AML-193 (cell line): ENCODE measurements around the gene B4GALNT4.
"Not testable (repeated sequence)": the region's sequence is repeated elsewhere in the genome, so short reads cannot be mapped to it uniquely, and the experiment has no call there.

Experiments
- DNase-seq, 2 experiments: peaks; one replicate each; lab custom pipeline; 2025; lab: John Stamatoyannopoulos, UW

B4GALNT4 gene

DNA sequence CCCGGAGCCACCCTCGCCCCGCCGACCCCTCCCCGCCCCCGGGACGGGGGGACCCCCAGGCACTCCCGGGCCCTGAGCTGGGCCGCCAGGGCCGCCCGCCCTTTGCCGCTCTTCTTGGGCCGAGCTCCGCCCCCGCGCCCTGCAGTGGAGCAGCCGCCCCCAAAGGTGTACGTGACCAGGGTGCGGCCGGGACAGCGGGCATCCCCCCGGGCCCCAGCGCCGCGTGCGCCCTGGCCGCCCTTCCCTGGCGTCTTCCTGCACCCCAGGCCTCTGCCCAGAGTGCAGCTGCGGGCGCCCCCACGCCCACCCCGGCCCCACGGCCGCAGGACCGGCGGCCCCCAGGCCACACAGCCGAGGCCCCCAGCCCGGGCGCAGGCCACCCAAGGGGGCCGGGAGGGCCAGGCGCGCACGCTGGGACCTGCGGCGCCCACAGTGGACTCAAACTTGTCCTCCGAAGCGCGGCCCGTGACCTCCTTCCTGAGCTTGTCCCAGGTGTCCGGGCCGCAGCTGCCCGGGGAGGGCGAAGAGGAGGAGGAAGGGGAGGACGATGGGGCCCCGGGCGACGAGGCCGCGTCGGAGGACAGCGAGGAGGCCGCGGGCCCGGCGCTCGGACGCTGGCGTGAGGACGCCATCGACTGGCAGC is 7.4 kb downstream of the B4GALNT4 start:
- DNase-seq = no peak

DNA sequence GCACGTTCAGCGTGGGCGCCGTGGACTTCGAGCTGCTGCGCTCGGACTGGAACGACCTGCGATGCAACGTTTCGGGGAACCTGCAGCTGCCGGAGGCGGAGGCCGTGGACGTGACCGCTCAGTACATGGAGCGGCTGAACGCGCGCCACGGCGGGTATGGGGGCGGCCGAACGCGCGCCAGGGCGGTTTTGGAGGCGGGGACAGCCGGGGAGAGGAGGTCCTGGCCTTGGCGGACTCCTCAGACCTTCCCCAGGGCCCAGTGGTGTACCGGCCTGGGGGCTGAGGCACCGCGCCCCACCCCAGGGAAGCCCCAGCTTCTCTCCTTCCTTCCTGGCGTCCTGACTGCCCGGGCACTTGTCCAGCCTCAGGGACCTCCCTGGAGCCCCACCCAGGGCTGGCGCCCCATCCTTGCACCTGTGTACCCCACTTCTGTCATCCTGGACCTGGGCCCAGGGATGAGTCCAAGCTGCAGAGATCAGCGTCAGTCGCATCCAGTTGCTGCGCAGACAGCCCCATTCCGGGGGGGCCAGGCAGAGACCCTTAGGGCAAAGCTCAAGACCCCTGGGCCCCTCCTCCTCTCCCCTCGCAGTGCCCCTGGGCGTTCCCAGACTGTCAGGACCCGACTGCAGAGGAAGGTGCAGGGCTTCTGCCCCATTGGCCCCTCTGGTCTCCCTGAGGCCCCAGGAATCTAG is 8.0 kb downstream of the B4GALNT4 start:
- DNase-seq = no peak

DNA sequence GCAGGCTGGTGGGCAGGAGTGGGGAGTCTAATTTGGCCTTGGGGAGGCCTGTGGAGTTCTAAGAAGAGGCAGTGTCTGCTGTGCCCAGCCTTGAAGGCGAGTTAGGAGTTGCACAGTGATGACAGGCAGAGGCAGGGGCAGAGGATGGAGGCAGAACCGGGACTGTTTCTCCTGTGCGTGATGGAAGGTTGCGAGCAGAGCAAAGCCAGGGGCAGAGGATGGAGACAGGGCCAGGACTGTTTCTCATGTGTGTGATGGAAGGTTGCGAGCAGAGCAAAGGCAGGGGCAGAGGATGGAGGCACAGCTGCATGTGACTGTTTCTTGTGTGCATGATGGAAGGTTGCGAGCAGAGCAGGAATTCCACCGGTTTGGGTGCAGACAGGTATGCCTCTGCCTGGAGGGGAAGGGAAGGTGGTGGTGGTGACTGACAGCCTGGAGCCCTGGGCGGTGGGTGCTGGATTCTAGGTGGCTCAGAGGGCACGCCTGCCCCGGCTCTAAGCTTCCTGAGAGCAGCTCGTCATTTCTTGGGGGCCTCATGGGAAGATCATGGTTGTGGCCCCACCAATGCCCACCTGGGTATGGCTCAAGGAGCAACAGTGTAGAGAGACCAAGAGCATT is 8.7 kb downstream of the B4GALNT4 start:
- DNase-seq = no peak

DNA sequence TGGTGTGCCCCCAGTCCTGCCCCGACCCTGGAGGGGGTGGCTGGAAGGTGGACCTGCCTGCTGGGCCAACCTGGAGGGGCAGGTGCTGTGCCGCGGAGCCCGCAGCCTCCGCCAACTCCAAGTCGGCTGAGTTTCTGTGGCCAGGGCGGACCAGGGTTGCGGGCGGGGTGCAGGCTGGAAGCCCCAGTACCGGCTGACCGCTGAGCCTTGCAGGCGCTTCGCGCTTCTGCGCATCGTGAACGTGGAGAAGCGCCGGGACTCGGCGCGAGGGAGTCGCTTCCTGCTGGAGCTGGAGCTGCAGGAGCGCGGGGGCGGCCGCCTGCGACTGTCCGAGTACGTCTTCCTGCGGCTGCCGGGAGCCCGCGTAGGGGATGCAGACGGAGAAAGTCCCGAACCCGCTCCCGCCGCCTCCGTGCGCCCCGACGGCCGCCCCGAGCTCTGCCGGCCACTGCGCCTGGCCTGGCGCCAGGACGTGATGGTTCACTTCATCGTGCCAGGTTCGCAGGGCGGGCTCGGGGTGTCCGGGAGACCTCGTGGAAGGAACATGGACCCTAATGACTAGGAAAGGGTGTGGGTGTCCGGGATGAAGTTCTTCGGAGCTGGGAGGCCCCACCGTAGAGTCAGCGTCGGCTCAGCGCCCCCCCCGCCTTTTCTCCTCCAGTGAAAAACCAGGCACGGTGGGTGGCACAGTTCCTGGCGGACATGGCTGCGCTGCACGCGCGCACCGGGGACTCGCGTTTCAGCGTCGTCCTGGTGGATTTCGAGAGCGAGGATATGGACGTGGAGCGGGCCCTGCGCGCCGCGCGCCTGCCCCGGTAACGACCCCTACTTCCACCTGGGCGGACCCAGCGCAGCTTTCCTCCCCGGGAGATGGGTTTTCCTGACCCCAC is 10.2 kb downstream of the B4GALNT4 start:
- no peak for DNase-seq

DNA sequence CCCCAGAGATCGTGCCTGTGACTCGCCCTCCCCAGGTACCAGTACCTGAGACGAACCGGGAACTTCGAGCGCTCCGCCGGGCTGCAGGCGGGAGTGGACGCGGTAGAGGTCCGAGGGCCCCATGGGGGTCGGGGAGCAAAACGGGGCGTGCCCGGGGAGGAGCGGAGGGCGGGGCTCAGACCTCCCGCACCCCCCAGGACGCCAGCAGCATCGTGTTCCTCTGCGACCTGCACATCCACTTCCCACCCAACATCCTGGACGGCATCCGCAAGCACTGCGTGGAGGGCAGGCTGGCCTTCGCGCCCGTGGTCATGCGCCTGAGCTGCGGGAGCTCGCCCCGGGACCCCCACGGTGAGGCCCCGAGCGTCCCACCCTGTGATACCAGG is 10.8 kb downstream of the B4GALNT4 start:
- no peak for DNase-seq

DNA sequence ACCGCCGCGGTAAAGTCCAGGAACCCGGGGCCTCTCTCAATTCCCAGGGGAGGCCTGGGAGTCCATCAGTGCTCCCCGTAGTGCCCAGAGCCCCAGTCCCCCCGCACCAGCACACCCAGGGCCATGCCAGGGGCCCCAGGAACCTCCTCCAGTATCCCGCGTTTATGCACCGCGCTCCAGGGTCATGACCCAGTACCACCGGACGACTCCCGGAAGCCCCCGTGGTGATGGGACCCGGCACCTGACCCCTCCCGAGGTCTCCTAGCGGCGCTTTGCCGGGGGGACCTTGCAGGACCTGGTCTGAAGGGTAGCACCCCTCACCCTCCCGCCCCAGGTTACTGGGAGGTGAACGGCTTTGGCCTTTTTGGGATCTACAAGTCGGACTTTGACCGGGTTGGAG is 11.2 kb downstream of the B4GALNT4 start:
- no peak for DNase-seq

DNA sequence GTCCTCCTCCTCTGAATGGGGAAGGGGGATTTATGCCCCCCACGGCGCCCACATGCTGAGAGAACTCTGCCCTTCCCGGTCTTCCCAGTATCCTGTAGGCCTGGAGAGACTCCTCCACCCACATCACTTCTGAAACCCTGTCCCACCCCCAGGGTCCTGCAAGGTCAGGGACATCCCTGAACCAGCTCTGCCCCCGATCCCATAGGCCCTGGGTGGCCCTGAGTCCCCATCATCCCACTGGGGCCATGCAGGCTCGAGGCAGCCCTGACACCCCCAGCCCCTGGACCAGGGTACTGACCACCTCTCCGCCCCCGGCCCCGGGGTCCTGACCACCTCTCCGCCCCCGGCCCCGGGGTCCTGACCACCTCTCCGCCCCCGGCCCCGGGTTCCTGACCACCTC is 11.7 kb downstream of the B4GALNT4 start:
- no peak for DNase-seq

DNA sequence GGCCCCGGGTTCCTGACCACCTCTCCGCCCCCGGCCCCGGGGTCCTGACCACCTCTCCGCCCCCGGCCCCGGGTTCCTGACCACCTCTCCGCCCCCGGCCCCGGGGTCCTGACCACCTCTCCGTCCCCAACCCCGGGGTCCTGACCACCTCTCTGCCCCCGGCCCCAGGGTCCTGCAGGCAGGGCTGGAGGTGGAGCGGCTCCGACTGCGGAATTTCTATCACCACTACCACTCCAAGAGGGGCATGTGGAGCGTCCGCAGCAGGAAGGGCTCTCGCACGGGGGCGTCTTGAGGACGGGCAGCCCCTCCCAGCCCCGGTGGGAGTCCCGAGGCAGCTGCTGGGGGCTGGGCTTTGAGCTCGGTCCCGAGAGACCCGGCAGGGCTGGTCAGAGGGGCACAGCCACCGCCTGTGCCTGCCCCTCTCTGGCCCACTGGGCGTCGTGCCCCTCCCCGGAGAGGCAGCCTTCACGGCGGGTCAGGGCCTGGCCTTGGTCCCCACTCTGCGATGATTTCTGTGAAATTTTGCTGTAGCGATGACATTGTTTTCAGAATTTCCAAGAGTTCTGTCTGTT is 12.3 kb downstream of the B4GALNT4 start:
- DNase-seq = no peak

DNA sequence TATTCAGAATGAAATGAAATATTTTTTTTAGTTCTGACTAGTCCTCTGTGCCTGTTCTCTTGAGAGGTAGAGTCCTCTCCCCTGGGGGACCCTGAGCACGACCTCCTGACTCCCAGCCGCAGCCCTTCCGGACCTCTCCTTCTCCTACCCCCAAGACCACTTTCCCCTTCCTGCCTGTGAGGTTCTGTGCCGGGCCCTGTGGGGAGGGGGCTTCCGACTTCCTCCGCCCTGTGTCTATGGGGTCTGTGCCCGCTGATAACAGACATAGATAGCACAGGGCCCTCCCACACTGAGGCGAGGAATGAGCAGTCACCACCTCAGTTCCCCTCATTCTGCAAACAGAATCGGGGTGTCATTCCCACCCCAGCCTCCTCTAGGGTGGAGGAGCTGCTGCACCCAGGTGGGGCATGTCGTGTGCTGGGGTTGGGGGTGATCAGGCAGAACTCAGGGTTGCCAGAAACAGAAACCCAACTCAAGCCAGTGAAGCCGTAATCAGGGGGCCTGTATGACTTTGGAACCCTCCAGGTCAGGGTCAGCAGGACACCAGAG is 12.9 kb downstream of the B4GALNT4 start:
- no peak for DNase-seq

DNA sequence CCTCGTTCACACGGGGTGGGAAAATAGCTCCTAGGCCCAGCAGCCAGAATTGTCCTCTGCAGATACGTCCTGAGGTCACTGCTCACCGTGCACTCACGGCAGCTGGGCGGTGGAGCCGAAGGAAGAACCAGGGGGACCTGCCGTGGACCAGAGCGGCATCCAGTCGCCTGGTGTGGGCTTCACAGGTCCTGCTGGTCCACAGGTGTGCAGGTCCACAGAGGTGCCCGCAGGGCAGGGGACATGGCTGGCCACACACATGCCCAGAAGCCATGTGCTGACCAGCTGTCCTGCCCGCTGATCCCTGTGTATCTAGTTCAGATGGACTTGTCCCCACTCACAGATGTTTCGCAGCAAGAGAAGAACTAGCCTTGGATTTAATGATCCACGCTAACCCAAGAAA is 14.1 kb downstream of the B4GALNT4 start:
- DNase-seq = no peak

DNA sequence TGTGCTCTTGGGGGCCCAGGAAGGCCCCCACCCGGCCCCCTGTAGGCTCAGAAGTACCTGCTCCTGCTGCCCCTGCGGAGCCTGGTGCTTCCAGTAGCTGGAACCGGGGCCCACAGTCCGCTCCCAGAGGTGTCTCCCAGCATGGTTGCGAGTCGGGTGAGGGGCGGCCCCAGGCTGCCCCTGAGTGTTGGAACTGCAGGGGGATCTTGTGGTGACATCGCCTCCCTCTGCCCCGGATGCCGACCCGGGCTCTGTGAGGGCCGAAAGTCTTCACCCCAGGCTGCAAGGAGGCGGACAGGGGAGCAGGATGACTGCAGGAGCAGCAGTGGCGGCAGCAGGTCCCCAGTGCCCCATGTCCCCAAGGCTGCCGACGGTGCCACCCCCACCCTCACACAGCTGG is 15.2 kb downstream of the B4GALNT4 start:
- DNase-seq = no peak

DNA sequence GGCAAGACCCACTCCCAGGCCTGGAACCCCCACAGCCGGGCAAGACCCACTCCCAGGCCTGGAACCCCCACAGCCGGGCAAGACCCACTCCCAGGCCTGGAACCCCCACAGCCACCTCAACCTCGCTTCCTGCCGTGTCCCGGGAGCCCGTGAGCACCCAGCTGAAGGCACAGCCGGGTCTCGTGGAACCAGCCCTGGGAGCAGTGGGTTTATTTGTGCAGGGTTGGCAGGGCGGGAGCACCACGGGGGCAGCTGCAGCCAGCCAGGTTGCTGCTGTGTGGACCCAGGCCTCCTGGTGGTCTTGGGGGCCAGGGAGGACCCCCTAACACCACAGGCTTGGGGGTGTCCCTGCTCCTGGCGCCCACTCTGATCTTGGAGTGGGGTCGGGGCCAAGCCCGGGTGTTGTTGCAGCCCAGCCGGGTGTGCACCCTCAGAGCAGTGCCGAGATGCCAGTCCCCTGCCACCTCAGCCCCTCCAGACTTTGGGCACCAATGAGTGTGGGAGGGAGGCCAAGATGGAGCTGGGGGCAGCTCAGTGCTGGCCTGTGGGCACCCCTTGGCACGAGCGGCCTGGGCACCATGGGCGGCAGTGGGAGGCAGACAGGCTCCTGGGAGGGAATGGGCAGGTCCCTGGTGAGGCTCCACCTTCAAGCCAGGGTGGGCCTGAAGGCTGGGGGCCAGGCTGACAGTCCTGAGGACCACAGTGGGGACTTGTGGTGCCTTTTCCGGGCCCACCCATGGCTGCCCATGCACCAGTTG is 16.5 kb downstream of the B4GALNT4 start:
- no peak for DNase-seq

DNA sequence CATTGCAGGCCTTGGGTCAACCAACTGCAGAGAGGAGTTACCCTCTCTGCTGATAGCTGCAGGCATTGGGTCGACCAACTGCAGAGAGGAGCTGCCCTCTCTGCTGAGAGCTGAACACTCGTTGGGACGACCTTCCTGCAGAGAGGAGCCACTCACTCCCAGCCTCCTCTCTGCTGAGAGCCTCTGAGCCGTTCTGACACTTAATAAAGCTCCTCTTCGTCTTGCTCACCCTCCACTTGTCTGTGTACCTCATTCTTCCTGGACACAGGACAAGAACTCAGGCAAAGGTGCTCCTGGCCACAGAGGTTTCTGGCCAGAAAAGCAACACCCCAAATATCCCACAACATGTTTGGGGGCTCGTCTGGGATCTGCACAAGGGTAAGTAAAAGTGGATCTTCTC is 17.2 kb downstream of the B4GALNT4 start:
- no peak for DNase-seq

DNA sequence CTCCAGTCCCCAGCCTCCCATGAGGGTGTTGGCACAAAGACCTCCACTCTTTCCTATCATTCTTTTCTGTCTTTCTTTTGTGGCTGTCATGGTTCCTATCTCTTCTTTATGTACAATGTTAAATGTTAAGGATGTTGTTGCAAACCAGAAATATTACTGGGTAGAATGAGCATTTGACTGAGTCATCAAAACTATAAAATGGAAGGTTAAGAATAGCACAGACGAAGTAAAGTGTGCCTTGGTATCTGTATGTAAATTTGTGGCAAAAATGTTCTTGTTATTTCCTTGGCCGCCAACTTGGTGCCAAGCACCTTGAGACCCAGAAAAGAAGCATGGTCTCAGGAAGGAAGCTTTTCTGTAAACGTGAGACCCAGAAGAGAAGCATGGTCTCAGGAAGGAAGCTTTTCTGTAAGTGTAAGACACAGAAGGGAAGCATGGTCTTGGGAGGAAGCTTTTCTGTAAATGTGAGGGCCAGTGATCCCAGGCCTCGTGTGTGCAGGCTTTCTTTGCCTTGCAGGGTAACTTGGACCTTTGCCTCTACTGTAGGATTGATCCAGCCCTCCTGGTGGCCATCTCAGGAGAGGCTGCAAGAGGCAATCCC is 18.0 kb downstream of the B4GALNT4 start:
- no peak for DNase-seq

DNA sequence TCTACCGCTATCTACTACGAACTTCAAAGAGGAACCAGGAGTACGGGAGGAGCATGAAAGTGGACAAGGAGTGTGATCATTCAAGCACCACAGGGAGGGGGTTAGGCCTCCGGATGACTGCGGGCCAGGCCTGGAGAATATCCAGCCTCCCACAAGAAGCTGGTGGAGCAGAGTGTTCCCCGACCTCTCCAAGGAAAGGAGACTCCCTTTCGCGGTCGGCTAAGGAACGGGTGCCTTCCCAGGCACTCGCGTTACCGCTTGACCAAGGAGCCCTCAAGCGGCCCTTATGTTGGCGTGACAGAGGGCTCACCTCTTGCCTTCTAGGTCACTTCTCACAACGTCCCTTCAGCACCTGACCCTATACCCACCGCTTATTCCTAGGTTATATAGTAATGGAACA is 20.1 kb downstream of the B4GALNT4 start:
- DNase-seq = not testable (repeated sequence)

DNA sequence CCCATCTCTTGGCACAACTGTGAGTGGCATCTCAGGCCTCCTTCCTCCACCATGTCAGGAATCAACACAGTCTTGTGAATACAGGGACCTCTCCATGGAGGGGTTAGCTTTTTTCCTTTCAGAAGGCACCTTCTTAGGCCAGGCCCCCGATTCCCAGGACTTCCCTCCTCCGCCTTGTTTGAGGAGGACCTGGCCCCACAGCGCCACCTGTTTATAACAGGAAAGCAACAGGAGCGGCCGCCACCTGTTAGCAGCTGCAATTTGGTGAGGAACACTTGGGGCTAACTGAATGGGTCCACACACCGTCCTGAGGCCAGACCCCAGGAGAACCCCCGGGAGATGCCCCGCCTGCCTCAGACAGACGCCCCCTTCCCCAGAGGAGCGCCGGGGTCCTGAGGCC is 20.9 kb downstream of the B4GALNT4 start:
- no peak for DNase-seq

DNA sequence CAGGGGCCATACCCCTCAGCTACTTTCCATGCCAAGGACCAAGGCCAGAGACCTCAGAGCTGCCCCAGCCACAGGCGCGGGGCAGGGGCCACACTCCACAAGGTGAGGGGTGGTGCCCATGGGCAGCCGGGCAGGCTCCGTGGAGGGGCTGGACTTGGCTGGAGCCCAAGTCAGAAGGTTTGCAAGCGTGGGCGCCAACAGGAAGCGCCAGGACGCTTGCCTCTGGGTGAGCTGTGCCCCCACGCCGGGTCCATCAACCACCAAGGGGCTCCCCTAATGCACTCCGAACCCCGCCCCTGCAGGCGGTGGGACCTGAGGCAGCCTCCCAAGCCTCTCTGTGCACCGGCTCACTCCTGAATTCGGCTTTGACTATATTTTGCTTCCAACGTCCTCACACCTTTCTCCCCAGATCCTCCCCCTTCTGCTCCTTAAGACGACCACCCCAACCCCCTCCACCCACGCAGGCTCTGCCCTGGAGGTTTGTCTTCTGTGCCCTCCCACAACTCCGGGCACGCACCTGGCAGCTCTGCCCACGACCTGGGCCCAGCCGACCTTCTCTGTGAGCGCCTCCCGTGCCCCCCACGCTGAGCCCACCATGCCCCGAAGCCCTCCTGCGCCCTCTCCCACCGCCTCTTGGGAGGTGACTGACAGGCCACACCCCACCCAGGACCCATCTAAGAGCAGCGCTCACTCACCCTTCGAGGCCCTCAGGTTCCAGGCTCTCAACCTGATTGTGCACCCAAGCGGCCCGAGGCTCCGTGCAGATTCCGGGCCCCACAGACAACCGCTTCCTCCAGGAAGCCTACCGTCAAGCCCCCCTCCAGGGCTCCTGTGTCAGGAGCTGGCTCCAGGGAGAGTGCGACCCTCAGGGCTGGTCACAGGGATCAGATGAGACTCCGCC is 22.1 kb downstream of the B4GALNT4 start:
- DNase-seq = no peak

DNA sequence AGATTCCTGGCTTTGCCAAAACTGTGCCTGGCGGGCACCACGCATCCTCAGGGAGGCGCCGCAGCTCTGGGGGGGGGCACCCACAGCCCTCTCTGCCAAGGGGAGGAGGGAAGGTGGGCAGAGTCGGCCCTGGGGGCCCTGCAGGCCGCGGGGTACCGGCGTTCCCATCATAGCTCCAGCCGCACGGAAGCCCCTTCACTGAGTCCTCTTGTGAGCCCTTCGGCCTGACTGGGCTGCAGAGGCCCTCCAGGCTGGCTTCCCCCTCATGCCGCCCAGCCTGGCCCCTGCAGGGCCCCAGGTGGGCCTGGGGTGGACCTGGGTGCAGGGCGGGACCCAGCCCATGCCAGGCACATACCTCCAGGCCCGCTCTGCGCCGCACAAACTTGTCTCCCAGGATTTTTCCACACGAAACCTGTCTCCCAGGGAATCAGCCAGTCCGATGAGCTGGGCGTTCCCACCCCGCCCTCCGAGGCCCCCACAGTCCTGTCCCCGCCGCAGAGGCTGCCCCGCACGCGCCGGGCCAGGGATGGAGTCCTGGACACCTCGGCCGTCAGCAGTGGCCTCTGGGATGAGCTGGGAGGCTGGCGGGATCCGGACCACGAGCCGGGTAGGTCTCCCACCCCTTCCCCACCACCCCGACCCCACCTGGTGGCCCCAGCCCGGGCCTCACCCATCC is 22.9 kb downstream of the B4GALNT4 start:
- no peak for DNase-seq
